ENCODE measurements around the gene FAM177A1.

DNA sequence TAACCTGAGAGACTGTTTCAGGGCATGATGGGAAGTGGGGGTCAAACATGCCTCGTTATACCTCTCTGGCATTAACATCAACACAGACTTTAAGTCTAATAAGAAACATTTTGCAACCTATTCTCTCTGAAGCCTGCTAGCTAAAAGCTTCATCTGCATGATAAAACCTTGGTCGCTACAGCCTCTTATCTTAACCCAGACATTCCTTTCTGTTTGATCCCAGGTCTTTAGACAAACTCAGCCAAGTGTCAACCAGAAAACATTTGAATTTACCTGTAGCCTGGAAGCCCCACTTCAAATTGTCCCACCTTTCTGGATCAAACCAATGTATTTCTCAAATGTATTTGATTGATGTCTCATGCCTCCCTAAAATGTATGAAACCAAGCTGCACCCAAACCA lies 66.6 kb downstream of the FAM177A1 start:
- TF ChIP-seq POLR2A (IDR thresholded peaks at IDR 0.05; ENCODE audit: low read depth, low read length) (no peak), POLR2AphosphoS5 (IDR thresholded peaks at IDR 0.05; ENCODE audit: low read depth, low read length) (no peak), SPI1 (IDR thresholded peaks at IDR 0.05; ENCODE audit: low read depth, low read length) (no peak), TAF1 (IDR thresholded peaks at IDR 0.05; ENCODE audit: low read depth, low read length) (no peak), POU2F2 (IDR thresholded peaks at IDR 0.05; ENCODE audit: low read depth, low read length) (no peak)
